ENCODE data around the gene TAF10.

GRCh38 chr11:6596239-6596877, 15.7 kb downstream of the TAF10 start:
- no peak for TF ChIP-seq TCF7L2 (IDR thresholded peaks at IDR 0.05; ENCODE audit: low read depth, low read length)
- TF ChIP-seq, protein P1, sequence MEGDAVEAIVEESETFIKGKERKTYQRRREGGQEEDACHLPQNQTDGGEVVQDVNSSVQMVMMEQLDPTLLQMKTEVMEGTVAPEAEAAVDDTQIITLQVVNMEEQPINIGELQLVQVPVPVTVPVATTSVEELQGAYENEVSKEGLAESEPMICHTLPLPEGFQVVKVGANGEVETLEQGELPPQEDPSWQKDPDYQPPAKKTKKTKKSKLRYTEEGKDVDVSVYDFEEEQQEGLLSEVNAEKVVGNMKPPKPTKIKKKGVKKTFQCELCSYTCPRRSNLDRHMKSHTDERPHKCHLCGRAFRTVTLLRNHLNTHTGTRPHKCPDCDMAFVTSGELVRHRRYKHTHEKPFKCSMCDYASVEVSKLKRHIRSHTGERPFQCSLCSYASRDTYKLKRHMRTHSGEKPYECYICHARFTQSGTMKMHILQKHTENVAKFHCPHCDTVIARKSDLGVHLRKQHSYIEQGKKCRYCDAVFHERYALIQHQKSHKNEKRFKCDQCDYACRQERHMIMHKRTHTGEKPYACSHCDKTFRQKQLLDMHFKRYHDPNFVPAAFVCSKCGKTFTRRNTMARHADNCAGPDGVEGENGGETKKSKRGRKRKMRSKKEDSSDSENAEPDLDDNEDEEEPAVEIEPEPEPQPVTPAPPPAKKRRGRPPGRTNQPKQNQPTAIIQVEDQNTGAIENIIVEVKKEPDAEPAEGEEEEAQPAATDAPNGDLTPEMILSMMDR (IDR thresholded peaks at IDR 0.05) = no peak
- TF ChIP-seq REST (IDR thresholded peaks at IDR 0.05; ENCODE audit: insufficient read depth in 1 of 2, low read depth in 2 of 2, low read length in 1 of 2) = no peak
- TF ChIP-seq SIN3A (IDR thresholded peaks at IDR 0.05; ENCODE audit: borderline replicate concordance, insufficient read depth, low read depth, low read length) = no peak
